ENCODE measurements around the gene PDCD4.
"Not testable (repeated sequence)": the region's sequence is repeated elsewhere in the genome, so short reads cannot be mapped to it uniquely, and the experiment has no call there.

GRCh38 chr10:110867011-110867806, 4.5 kb upstream of the PDCD4 start:
- not testable (repeated sequence) for TF ChIP-seq CREM (CRISPR knock-in tag; IDR thresholded peaks at IDR 0.05); CTCF (IDR thresholded peaks at IDR 0.05); TP53 (CRISPR knock-in tag; IDR thresholded peaks at IDR 0.05); ATF1 (CRISPR knock-in tag; IDR thresholded peaks at IDR 0.05); ERG (CRISPR knock-in tag; IDR thresholded peaks at IDR 0.05); JUN (CRISPR knock-in tag; IDR thresholded peaks at IDR 0.05); SP1 (CRISPR knock-in tag; conservative IDR thresholded peaks at IDR 0.05); NR2C2 (CRISPR knock-in tag; IDR thresholded peaks at IDR 0.05); ELF4 (CRISPR knock-in tag; IDR thresholded peaks at IDR 0.05; ENCODE audit: low read depth)
- TF ChIP-seq, protein P1, sequence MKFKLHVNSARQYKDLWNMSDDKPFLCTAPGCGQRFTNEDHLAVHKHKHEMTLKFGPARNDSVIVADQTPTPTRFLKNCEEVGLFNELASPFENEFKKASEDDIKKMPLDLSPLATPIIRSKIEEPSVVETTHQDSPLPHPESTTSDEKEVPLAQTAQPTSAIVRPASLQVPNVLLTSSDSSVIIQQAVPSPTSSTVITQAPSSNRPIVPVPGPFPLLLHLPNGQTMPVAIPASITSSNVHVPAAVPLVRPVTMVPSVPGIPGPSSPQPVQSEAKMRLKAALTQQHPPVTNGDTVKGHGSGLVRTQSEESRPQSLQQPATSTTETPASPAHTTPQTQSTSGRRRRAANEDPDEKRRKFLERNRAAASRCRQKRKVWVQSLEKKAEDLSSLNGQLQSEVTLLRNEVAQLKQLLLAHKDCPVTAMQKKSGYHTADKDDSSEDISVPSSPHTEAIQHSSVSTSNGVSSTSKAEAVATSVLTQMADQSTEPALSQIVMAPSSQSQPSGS (CRISPR knock-in tag; IDR thresholded peaks at IDR 0.05; ENCODE audit: borderline replicate concordance, low read depth): not testable (repeated sequence)

Measured in WTC11 (cell line).